RPMI8226 (cell line): ENCODE results near the gene PYDC1.
A peak's percentile ranks its signal among the peaks of the same experiment; 100 is the strongest.
"Not testable (repeated sequence)": the region's sequence is repeated elsewhere in the genome, so short reads cannot be mapped to it uniquely, and the experiment has no call there.

ENCODE experiments used
- DNase-seq: peaks from one replicate; pipeline ENCODE4 v3.0.0-alpha.2; 2015

PYDC1 gene

GRCh38 chr16:31177136-31177535, 39.8 kb downstream of the PYDC1 start:
- DNase-seq: peak; percentile 69

- DNase-seq: not testable (repeated sequence)
These were observed 46.9 kb downstream of the PYDC1 start for GRCh38 chr16:31170048-31170447.

- no peak for DNase-seq
These were observed 48.1 kb downstream of the PYDC1 start for GRCh38 chr16:31168848-31169247.

GRCh38 chr16:31167315-31167714, 49.6 kb downstream of the PYDC1 start:
- no peak for DNase-seq
